Brain microvascular endothelial cell (primary cell): ENCODE results near the gene MEF2C.
A peak's percentile ranks its signal among the peaks of the same experiment; 100 is the strongest.

Experiments
- DNase-seq: peaks from one replicate; pipeline ENCODE4 v3.0.0-alpha.2; 2020
- H3K27ac ChIP-seq: fragments of 250-450 bp; sonication (Bioruptor Pico); 2 replicates; pipeline ENCODE4 v1.5.1; 2020; ENCODE audit warnings: mild to moderate bottlenecking, moderate library complexity
- H3K27me3 ChIP-seq: fragments of 250-450 bp; sonication (Bioruptor Pico); replicated peaks from 2 replicates; pipeline ENCODE4 v1.5.1; 2020; ENCODE audit warnings: mild to moderate bottlenecking
- H3K36me3 ChIP-seq: fragments of 250-450 bp; sonication (Bioruptor Pico); replicated peaks from 2 replicates; pipeline ENCODE4 v1.5.1; 2020; ENCODE audit warnings: mild to moderate bottlenecking
- H3K4me3 ChIP-seq: 2 replicates; pipeline ENCODE4 v1.5.1; 2011; ENCODE audit warnings: low read depth, mild to moderate bottlenecking, control low read depth, low read length, moderate library complexity
- CTCF ChIP-seq: IDR thresholded peaks from 2 replicates; pipeline ENCODE4 v1.5.1; 2011; ENCODE audit warnings: low read depth, mild to moderate bottlenecking, moderate library complexity, low read length, control low read depth, inconsistent platforms; ENCODE audit errors: missing control alignments
- in situ Hi-C: cut with HindIII; loops from 2 replicates; pipeline ENCODE4 v1.10.0; 2017; ENCODE audit warnings: low sequenced_read_pairs, low pct_ligation_motif_present

The MEF2C gene

GRCh38 chr5:88816195-88816594 is 66.8 kb downstream of the MEF2C start:
- DNase-seq, result no peak
- H3K4me3 ChIP-seq, result no peak overlapping the region
- H3K27ac ChIP-seq, result no peak overlapping the region
- no peaks in the 10 kb centered on the region for H3K36me3 ChIP-seq
- no peaks in the 10 kb centered on the region for H3K27me3 ChIP-seq
- in situ Hi-C loops, result no loop called here
- TF ChIP-seq CTCF, result no peak

- no peak for DNase-seq
- no peaks in the 10 kb centered on the region for H3K27me3 ChIP-seq
- no peak overlapping the region for H3K27ac ChIP-seq
- in situ Hi-C loops, result no loop called here
- H3K36me3 ChIP-seq, result no peaks in the 10 kb centered on the region
- no peak overlapping the region for H3K4me3 ChIP-seq
- TF ChIP-seq CTCF, result no peak
Measured at GRCh38 chr5:88815050-88815789, 67.8 kb downstream of the MEF2C start.

GRCh38 chr5:88813805-88814575 is 69.0 kb downstream of the MEF2C start:
- Histone ChIP-seq H3K36me3 (no peaks in the 10 kb centered on the region), H3K27me3 (no peaks in the 10 kb centered on the region), H3K27ac (no peak overlapping the region), H3K4me3 (no peak overlapping the region)
- peak; percentile 14 for DNase-seq
- no peak for TF ChIP-seq CTCF
- in situ Hi-C loops, result no loop called here

GRCh38 chr5:88813244-88813643 is 69.7 kb downstream of the MEF2C start:
- Histone ChIP-seq H3K36me3 (no peaks in the 10 kb centered on the region), H3K27ac (no peak overlapping the region), H3K27me3 (no peaks in the 10 kb centered on the region), H3K4me3 (no peak overlapping the region)
- in situ Hi-C loops, result no loop called here
- no peak for TF ChIP-seq CTCF
- no peak for DNase-seq

- TF ChIP-seq CTCF, result no peak
- H3K4me3 ChIP-seq, result no peak overlapping the region
- DNase-seq, result no peak
- in situ Hi-C loops, result no loop called here
- no peaks in the 10 kb centered on the region for H3K36me3 ChIP-seq
- H3K27me3 ChIP-seq, result no peaks in the 10 kb centered on the region
- H3K27ac ChIP-seq, result no peak overlapping the region
Measured at GRCh38 chr5:88808153-88808552, 74.8 kb downstream of the MEF2C start.
